ENCODE data around the gene SHISAL1. TPM values are rescaled to one million over a fixed set of nuclear protein-coding genes. Genes with fewer than 3 reads are reported as not detected.

SHISAL1 gene
- total and polyA plus RNA-seq, 2 donors (not counting 3 experiments of a cell fraction or from before 2014, with no cell fraction given), result 0.01 to 0.07 TPM

GRCh38 chr22:44220727-44221680 lies 91.7 kb downstream of the SHISAL1 start:
- no peak for TF ChIP-seq GATA2 (IDR thresholded peaks at IDR 0.05; ENCODE audit: insufficient read depth, insufficient read length, low read depth, low read length)
- no peaks in the 10 kb centered on the region for H4K20me1 ChIP-seq (replicated peaks; ENCODE audit: control insufficient read depth, extremely low read depth, insufficient read depth, low read length)
- H3K9ac ChIP-seq (replicated peaks; ENCODE audit: extremely low read depth, insufficient read depth, low read length), result no peak overlapping the region
- ChIA-PET POLR2A (no interaction called here), CTCF (no interaction called here)
- H3K4me2 ChIP-seq (ENCODE audit: insufficient read depth, low read length), result no peak overlapping the region
- no peaks in the 10 kb centered on the region for H3K9me3 ChIP-seq (replicated peaks; ENCODE audit: control insufficient read depth, insufficient read depth, low read length)
- H3K27me3 ChIP-seq (ENCODE audit: control insufficient read depth in 2 of 2, insufficient read depth in 2 of 2, low read length in 2 of 2), result no peaks in the 10 kb centered on the region
- H3K79me2 ChIP-seq (ENCODE audit: control insufficient read depth, insufficient read depth, low read length), result no peaks in the 10 kb centered on the region
- FAIRE-seq (no peak), DNase-seq (ENCODE audit: low read depth, low spot score) (no peak)
- BruUV-seq (replicated peaks), result no TSS peak
- no peaks in the 10 kb centered on the region for H3K36me3 ChIP-seq (ENCODE audit: control insufficient read depth in 2 of 2, extremely low read depth in 1 of 2, insufficient read depth in 2 of 2, low read length in 2 of 2)
- no peaks in the 10 kb centered on the region for H3K9me1 ChIP-seq (replicated peaks; ENCODE audit: control insufficient read depth, extremely low read depth, insufficient read depth, low read length)
- dilution Hi-C loops (cut with MboI; ENCODE audit: extremely low pct_ligation_motif_present, low sequenced_read_pairs), result no loop called here
- no peak overlapping the region for H3K27ac ChIP-seq (ENCODE audit: insufficient read depth, low read depth, low read length)
- intact Hi-C loops (cut with micrococcal nuclease), result no loop called here
- H2AFZ ChIP-seq (ENCODE audit: low read depth, low read length), result no peak overlapping the region
- H3K4me1 ChIP-seq (ENCODE audit: control insufficient read depth, extremely low read depth, insufficient read depth, low read length), result no peaks in the 10 kb centered on the region
- H3K4me3 ChIP-seq (replicated peaks in 1 of 3; ENCODE audit: insufficient read depth in 1 of 3, low read depth in 1 of 3, low read length in 3 of 3), result no peak overlapping the region

- Histone ChIP-seq H3K27me3 (ENCODE audit: control insufficient read depth in 2 of 2, insufficient read depth in 2 of 2, low read length in 2 of 2) (no peaks in the 10 kb centered on the region), H3K79me2 (ENCODE audit: control insufficient read depth, insufficient read depth, low read length) (no peaks in the 10 kb centered on the region), H3K36me3 (ENCODE audit: control insufficient read depth in 2 of 2, extremely low read depth in 1 of 2, insufficient read depth in 2 of 2, low read length in 2 of 2) (no peaks in the 10 kb centered on the region), H3K27ac (ENCODE audit: insufficient read depth, low read depth, low read length) (no peak overlapping the region), H3K4me1 (ENCODE audit: control insufficient read depth, extremely low read depth, insufficient read depth, low read length) (no peaks in the 10 kb centered on the region), H3K9me1 (replicated peaks; ENCODE audit: control insufficient read depth, extremely low read depth, insufficient read depth, low read length) (no peaks in the 10 kb centered on the region), H3K9me3 (replicated peaks; ENCODE audit: control insufficient read depth, insufficient read depth, low read length) (no peaks in the 10 kb centered on the region), H3K9ac (replicated peaks; ENCODE audit: extremely low read depth, insufficient read depth, low read length) (no peak overlapping the region), H3K4me3 (replicated peaks in 1 of 3; ENCODE audit: insufficient read depth in 1 of 3, low read depth in 1 of 3, low read length in 3 of 3) (no peak overlapping the region), H3K4me2 (ENCODE audit: insufficient read depth, low read length) (no peak overlapping the region), H4K20me1 (replicated peaks; ENCODE audit: control insufficient read depth, extremely low read depth, insufficient read depth, low read length) (no peaks in the 10 kb centered on the region), H2AFZ (ENCODE audit: low read depth, low read length) (no peak overlapping the region)
- FAIRE-seq, result no peak
- ChIA-PET POLR2A (no interaction called here), CTCF (no interaction called here)
- intact Hi-C loops (cut with micrococcal nuclease), result no loop called here
- TF ChIP-seq POLR2AphosphoS5 (IDR thresholded peaks at IDR 0.05; ENCODE audit: insufficient read depth, low read depth, low read length) (no peak), GATA2 (IDR thresholded peaks at IDR 0.05; ENCODE audit: insufficient read depth, insufficient read length, low read depth, low read length) (no peak), CTCF (IDR thresholded peaks at IDR 0.05; ENCODE audit: extremely low read depth in 1 of 2, insufficient read depth in 1 of 2, low read depth in 1 of 2, low read length in 2 of 2) (no peak), POLR2A (IDR thresholded peaks at IDR 0.05; ENCODE audit: low read depth, low read length) (no peak), JUN (IDR thresholded peaks at IDR 0.05; ENCODE audit: borderline replicate concordance, insufficient read depth, insufficient read length, low read depth) (no peak), FOS (IDR thresholded peaks at IDR 0.05; ENCODE audit: borderline replicate concordance, insufficient read depth, low read length) (no peak), MAX (IDR thresholded peaks at IDR 0.05; ENCODE audit: insufficient read depth, insufficient read length) (no peak)
- no peak for DNase-seq (ENCODE audit: low read depth, low spot score)
- no TSS peak for BruUV-seq (replicated peaks)
- dilution Hi-C loops (cut with MboI; ENCODE audit: extremely low pct_ligation_motif_present, low sequenced_read_pairs), result no loop called here
Measured at GRCh38 chr22:44219101-44219870, 93.5 kb downstream of the SHISAL1 start.
